Liver (tissue), 3 donors: ENCODE results near the gene FRMD4A.

Source experiments
- CTCF ChIP-seq: fragments of 150-350 bp; IDR thresholded peaks from 2 replicates; pipeline ENCODE4 v1.5.1; 2017; ENCODE audit warnings: improper control_type of control experiment, low read depth, low read length; ENCODE audit not compliant: missing input control
- GABPA ChIP-seq, 2 donors: IDR thresholded peaks in 1 of 2; conservative IDR thresholded peaks in 1 of 2; 2 replicates each; pipeline ENCODE4 v1.6.1; 2016; ENCODE audit warnings: antibody characterized with exemption in 2 of 2, mild to moderate bottlenecking in 1 of 2, moderate library complexity in 1 of 2
- REST ChIP-seq: IDR thresholded peaks from 2 replicates; pipeline ENCODE4 v1.6.1; 2016; ENCODE audit warnings: antibody characterized with exemption, mild to moderate bottlenecking
- SP1 ChIP-seq: IDR thresholded peaks from 2 replicates; pipeline ENCODE4 v1.6.1; 2018; ENCODE audit warnings: antibody characterized with exemption, mild to moderate bottlenecking
- donor health status: healthy.
- donor health status: healthy.

DNA sequence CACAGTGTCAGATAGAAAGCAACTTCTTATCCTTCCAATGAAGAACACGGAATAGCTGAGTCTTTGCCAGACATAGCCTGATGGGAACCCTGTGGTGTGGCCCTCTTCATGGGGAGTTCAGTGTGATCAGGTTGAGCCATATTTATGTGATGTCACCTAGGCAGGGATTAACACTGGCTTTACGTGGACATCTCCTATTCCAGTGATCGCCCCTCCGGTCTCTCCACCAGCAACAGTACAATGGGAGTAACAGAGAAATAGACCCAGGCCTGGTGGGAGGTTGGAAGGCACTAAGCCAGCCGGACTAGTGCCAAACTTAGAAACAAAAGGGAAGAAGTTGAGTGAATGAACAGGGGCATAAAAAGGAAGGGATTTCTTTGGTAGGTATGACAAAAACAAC is 385.9 kb downstream of the FRMD4A start:
- TF ChIP-seq CTCF, result no peak
- no peak for TF ChIP-seq GABPA (IDR thresholded peaks at IDR 0.05 in 1 of 2, conservative IDR thresholded peaks at IDR 0.05 in 1 of 2)
- TF ChIP-seq SP1, result no peak
- TF ChIP-seq REST, result no peak
